22Rv1 (cell line): ENCODE measurements around the gene KCNQ1OT1.

ENCODE experiments used
- ZFX ChIP-seq: fragments of 450-650 bp; IDR thresholded peaks from 2 replicates; pipeline ENCODE4 v1.6.1; 2017; ENCODE audit warnings: antibody characterized with exemption, borderline replicate concordance
- TF ChIP-seq, protein P1 (sequence below): fragments of 450-650 bp; IDR thresholded peaks from 2 replicates; pipeline ENCODE4 v1.5.1; 2017; ENCODE audit warnings: mild to moderate bottlenecking

GRCh38 chr11:2649848-2650247 lies 49.9 kb downstream of the KCNQ1OT1 start:
- TF ChIP-seq, protein P1, sequence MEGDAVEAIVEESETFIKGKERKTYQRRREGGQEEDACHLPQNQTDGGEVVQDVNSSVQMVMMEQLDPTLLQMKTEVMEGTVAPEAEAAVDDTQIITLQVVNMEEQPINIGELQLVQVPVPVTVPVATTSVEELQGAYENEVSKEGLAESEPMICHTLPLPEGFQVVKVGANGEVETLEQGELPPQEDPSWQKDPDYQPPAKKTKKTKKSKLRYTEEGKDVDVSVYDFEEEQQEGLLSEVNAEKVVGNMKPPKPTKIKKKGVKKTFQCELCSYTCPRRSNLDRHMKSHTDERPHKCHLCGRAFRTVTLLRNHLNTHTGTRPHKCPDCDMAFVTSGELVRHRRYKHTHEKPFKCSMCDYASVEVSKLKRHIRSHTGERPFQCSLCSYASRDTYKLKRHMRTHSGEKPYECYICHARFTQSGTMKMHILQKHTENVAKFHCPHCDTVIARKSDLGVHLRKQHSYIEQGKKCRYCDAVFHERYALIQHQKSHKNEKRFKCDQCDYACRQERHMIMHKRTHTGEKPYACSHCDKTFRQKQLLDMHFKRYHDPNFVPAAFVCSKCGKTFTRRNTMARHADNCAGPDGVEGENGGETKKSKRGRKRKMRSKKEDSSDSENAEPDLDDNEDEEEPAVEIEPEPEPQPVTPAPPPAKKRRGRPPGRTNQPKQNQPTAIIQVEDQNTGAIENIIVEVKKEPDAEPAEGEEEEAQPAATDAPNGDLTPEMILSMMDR, result no peak
- TF ChIP-seq ZFX, result no peak
